Fibroblast of skin of scalp (primary cell): Measurements from ENCODE around the gene SMARCA4.
"Not testable (repeated sequence)": the region's sequence is repeated elsewhere in the genome, so short reads cannot be mapped to it uniquely, and the experiment has no call there.

Experiments used
- DNase-seq: peaks from one replicate; pipeline ENCODE4 v3.0.0-alpha.2; 2013

SMARCA4 gene

DNA sequence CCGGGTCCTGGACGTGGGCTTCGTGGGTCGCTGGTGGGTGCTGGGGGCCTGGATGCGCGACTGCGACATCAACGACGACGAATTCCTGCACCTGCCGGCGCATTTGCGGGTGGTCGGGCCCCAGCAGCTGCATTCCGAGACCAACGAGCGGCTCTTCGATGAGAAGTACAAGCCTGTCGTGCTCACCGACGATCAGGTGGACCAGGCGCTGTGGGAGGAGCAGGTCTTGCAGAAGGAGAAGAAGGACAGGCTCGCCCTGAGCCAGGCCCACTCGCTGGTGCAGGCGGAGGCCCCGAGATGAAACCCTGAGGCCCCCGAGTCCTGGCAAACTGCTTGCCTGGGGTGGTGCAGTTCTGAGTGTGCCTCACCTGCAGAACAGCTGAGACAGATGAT lies 31.4 kb upstream of the SMARCA4 start:
- DNase-seq: no peak

DNA sequence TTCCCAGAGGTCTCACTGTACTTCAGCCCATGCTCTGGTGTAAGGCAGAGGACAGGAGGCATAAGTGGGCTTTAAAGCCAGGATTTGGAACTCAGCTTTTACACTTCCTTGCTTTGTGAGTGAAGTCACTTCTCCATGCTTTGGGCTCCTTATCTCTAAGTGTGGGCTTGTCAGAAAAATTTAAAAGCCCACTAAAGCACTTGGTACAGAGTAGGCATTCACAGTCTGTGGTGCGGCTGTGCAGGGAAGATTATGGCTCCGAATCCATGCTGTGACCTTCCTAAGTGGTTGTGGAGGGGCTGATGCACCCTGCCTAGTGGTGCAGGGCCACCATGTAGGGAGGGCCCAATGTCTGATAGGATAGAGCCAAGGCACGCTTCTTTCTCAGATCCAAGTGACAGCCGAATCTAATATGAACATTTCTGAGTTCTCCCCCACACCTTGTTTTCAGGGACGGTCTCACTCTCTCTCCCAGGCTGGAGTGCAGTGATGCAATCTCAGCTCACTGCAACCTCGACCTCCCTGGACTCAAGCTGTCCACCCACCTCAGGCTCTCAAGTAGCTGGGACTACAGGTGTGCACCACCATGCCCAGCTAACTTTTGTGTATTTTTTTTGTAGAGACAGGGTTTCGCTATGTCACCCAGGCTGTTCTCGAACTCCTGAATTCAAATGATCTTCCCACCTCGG lies 25.3 kb upstream of the SMARCA4 start:
- no peak for DNase-seq

DNA sequence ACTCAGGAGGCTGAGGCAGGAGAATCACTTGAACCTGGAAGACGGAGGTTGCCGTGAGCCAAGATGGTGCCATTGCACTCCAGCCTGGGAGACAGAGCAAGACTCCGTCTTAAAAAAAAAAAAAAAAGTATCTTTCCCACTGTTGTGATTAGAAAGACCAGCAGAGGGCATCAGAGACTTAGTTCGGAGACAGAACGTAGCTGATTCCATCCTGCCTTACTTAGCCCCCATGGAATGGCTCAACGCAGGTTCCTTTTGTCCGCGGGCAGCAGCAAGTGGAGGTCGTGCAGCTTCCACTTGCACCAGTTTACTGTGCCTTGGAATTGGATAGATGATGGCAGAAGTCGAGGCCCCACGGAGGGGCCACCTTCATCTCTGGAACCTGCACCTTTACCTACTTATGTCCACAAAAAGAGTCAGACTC lies 24.2 kb upstream of the SMARCA4 start:
- peak; percentile 78 for DNase-seq

DNA sequence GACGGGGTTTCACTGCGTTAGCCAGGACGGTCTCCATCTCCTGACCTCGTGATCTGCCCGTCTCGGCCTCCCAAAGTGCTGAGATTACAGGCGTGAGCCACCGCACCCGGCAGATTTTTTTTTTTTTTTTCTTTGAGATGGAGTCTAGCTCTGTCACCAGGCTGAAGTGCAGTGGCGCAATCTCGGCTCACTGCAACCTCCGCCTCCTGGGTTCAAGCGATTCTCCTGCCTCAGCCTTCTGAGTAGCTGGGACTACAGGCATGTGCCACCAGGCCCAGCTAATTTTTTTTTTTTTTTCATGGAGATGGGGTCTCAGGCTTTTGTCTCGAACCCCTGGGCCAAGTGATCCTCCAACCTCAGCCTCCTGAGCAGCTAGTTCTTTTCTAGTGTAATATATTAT lies 19.2 kb upstream of the SMARCA4 start:
- DNase-seq: not testable (repeated sequence)

DNA sequence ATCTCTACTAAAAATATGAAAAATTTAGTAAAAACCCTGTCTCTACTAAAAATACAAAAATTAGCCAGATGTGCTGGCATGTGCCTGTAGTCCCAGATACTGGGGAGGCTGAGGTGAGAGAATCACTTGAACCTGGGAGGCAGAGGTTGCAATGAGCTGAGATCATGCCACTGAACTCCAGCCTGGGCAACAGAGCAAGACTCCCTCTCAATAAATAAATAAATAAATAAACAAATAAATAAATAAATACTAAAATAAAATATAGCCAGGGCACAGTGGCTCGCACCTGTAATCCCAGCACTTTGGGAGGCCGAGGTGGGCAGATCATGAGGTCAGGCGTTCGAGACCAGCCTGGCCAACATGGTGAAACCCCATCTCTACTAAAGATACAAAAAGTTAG lies 17.4 kb upstream of the SMARCA4 start:
- DNase-seq: not testable (repeated sequence)

DNA sequence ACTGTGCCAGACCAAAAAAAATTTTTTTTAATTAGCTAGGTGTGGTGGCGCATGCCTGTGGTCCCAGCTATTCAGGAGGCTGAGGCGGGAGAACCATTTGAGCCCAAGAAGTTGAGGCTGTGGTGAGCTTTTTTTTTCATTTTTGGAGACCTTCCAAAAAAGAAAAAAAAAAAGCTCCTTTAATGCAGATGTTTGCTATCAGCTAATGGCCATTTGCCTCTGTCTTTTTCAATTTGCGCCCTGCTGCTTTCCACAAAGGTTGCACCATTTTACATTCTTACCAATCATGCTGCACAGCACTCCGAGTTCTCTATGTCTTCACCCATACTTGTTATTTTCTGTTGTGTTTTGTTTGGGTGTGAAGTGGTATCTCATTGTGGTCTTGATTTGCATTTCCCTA lies 15.6 kb upstream of the SMARCA4 start:
- no peak for DNase-seq

DNA sequence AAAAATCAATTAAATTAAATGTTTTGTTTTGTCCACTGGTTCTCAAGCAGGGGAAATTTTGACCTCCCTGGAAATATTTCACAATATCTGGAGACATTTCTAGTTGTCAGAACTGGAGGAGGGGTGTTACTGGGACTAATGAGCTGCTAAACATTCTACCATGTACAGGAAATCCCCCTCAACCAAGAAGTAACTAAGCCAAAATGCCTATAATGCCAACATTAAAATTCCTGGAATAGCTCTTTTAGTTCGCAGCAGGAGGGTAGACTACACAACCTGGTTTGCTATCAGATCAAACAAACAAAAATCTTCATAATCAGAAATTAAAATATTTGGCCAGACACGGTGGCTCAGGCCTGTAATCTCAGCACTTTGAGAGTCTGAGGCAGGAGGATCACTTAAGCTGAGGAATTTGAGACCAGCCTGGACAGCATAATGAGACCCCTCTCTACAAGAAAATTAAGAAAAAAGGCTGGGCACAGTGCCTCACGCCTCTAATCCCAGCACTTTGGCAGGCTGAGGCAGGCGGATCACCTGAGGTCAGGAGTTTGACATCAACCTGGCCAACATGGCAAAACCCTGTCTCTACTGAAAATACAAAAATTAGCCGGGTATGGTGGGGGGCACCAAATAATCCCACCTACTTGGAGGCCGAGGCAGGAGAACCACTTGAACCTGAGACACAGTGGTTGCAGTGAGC lies 13.7 kb upstream of the SMARCA4 start:
- DNase-seq: peak; percentile 73

DNA sequence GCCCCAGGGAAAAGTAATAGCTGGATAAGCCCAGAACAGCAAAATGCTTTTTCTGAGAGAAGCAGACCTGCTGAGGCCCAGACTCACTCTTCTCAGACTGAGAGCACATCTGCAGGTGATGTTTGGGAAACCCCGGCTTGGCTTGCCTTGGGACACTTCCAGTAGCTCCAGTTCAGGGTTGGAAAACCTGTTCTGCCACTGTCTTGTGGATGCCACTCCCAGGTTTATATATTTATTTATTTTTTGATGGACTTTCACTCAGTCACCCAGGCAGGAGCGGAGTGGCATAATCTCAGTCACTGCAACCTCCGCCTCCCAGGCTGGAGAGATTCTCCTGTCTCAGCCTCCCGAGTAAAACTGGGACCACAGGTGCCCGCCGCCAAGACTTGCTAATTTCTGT lies 8.0 kb upstream of the SMARCA4 start:
- no peak for DNase-seq

DNA sequence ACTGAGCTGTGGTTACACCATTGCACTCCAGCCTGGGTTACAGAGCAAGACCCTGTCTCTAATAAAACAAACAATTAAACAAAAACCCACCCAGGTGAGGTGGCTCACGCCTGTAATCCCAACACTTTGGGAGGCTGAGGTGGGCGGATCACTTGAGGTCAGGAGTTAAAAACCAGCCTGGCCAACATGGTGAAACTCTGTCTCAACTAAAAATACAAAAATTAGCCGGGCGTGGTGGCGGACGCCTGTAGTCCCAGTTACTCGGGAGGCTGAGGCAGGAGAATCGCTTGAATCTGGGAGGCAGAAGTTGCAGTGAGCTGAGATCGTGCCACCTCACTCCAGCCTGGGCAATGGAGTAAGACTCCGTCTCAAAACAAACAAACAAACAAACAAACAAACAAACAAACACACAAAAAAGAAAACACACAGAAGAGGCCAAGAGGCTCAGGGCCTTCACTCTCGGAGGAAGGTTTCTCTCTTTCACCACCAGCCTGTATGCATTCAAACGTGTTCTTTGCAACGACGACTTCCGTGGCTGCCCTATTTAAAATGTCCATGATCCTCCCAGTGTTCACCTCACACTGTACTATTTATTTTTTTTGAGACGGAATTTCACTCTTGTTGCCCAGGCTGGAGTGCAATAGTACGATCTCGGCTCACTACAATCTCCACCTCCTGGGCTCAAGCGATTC lies 1.4 kb upstream of the SMARCA4 start:
- DNase-seq: not testable (repeated sequence)

DNA sequence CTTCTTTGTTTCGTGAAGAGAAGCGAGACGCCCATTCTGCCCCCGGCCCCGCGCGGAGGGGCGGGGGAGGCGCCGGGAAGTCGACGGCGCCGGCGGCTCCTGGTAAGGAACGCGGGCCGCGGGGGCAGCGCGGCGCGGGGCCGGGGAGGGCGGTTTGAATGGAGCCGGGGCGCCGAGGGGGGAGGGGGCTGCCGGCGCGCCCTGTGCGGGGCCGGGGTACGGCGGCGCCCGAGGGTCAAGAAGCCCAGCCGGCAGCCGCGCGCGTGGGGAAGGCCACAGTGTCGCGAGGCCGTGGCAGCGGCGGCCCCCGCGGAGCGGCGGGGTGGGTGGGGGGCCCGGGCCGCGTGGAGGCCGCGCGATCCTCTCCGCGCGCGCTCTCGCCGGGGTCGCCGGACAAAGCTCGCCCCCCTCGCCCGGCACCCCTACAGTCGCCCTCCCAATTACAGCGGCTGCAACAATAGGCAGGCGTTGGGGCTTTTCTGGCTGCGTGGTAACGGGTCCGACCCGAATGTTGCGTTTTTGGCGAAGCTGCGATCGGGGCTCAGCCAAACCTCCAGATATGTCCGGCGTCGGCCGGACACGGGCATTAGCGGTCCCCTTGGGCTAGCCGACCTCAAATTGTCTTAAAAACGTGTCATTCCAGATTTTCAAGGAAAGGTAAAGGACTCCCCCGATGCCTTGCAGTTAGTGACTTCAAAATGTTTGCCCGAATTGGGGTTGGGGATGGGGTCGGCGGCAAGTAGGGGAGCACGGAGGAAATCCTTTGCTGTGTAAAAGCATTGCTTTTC lies 437 bp downstream of the SMARCA4 start:
- no peak for DNase-seq

DNA sequence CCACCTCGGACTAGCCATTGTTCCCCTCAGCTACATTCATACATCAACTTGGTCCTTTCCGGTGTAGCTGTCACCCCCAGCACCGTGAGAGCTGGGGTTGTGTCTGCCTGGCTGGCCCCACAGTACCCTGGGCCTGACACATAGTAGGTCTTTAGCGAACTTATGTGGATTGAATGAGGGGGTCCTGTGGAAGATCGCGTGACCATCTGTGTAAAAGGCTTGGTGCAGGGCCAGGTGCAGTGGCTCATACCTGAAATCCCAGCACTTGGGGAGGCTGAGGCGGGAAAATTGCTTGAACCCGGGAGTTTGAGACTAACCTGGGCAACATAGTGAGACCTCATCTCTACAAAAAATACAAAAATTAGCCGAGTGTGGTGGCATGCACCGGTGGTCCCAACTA lies 2.0 kb downstream of the SMARCA4 start:
- no peak for DNase-seq

DNA sequence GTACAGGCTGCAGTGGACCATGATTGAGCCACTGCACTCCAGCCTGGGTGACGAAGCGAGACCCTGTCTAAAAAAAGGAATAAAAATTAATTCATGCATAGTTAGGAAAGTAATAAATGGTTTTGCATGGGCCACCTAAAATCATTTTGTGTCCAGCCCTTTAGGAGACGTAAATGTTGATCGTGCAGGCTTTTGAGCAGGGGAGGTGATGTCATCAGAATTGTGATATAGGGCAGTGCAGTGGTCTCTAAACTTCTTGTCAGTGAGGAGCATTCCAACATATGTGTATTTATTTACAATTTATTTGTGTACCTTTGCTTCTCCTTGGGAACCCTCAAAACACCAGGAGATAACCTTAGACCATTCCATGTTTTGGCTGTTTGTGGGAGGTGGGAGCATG lies 3.0 kb downstream of the SMARCA4 start:
- DNase-seq: no peak

DNA sequence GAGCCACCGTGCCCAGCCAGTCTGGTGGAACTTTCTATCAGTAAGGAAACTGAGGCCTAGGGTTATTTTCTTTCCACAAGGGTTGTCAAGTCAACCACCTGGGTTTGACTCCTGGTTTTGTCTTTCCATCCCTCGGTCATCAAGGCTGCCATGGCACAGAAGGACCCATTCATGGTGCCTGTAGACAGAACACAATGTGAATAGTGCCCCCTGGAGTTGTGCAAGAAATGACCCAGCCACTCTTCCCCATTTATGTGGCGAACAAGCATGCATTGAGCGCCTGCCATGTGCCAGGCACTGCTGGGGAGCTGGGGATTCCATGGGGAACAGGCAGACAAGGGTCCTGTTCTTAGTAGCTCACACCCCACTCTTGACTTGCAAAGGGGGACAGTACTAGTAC lies 4.1 kb downstream of the SMARCA4 start:
- no peak for DNase-seq

DNA sequence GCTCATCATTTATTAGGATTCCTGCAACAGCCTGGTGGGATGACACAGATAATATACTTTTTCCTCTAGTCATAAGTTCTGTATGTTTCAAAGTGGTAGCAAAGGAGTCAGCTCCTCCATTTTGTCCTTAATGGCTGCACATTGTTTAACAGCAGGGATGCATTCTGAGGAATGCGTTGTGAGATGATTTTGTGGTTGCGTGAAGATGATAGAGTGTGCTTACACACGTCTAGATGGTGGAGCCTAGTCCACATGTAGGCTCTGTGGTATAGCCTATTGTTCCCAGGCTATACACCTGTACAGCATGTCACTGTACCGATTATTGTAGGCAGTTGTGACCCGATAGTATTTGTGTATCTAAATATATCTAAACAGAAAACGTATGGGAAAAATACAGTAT lies 4.6 kb downstream of the SMARCA4 start:
- peak; percentile 28 for DNase-seq

DNA sequence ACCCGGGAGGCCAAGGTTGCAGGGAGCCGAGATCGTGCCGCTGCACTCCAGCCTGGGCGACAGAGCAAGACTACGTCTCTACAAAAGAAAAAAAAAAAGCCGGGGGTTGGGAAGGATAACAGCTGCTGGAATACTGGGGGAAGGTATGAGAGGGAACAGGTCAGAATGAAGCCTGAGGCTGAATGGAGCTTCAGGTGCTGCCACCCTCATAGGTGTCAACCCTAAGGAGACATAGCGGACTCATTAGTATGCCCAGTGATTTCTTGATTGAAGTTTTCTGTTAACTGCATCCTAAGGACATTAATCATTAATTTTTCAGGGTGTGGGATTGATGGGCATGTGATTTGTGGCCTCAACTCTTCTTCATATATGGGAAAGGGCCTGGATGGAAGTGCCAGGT lies 6.0 kb downstream of the SMARCA4 start:
- DNase-seq: no peak

DNA sequence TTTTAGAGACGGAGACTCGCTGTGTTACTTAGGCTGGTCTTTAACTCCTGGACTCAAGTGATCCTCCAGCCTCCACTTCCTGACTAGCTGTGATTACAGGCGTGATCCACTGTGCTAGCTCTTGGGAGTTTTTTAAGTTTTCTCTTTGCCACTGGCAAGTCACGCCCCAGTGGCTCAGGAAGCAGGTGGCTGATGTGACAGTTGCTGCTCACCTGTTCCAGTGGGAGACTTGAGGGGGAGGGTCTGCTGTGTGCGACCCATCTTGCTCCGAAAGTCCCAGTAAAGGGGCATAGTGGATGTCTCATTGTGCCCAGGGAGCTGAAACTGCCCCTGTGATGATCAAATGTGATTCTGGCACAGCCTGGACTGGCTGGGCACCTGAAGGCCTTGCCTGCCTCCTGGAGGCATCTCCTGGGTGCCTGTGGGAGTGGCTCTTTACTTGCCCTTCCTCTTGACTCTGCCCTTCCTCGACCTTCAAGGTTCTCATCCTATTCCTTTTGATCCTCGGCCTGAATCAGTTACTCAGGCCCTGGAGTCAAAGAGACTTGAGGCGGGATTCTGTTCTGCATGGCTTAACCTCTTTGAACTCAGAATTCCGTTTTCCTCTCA lies 7.8 kb downstream of the SMARCA4 start:
- DNase-seq: no peak

DNA sequence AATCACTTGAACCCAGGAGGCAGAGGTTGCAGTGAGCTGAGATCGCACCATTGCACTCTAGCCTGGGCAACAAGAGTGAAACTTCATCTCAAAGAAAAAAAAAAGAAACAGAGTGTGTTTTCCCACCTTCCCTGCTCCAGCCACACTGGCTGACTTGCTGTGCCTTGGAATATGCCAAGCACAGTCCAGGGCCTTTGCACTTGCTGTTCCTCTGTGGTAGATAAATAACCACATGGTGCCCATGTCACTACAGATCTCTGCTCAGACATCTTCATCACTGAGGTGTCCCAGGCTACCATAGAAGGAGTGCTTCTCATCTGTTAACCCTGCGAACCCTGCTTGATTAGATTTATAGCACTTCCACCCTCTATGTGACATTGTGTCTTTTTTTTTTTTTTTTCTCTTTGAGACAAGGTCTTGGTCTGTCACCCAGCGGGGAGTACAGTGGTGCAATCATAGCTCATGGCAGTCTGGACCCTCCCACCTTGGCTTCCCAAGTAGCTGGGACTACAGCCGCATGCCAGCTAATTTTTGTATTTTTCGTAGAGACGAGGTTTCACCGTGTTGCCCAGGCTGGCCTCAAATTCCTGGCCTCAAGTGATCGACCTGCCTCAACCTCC lies 10.4 kb downstream of the SMARCA4 start:
- no peak for DNase-seq

DNA sequence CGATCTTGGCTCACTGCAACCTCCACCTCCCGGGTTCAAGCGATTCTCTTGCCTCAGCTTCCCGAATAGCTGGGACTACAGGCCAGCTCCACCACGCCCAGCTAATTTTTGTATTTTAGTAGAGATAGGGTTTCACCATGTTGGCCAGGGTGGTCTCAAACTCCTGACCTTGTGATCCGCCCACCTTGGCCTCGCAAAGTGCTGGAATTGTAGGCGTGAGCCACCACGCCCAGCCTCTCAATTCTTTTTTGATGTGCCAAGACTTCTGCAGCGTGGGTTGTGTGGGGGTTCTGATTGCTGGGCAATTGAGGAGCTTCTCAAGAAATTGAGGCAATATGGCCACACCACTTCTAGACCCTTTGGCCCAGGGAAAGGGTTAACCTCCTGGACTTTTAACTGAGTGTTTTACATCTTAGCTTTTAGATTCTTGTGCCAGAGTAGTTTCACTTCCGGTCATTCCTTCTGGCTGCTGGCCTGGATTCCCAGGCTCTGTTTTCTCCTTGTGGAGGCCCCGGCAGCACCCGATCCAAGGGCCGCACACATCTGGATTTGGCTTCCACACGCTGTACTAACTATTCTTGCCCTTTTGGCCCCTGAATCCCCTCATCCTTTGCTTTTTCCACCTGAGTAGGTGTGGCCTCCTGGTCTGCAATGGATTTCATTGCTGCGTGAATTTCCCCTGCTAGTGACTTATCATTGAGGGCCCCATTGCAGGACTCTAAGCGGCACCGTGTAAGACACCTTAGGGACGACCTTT lies 14.7 kb downstream of the SMARCA4 start:
- DNase-seq: no peak

DNA sequence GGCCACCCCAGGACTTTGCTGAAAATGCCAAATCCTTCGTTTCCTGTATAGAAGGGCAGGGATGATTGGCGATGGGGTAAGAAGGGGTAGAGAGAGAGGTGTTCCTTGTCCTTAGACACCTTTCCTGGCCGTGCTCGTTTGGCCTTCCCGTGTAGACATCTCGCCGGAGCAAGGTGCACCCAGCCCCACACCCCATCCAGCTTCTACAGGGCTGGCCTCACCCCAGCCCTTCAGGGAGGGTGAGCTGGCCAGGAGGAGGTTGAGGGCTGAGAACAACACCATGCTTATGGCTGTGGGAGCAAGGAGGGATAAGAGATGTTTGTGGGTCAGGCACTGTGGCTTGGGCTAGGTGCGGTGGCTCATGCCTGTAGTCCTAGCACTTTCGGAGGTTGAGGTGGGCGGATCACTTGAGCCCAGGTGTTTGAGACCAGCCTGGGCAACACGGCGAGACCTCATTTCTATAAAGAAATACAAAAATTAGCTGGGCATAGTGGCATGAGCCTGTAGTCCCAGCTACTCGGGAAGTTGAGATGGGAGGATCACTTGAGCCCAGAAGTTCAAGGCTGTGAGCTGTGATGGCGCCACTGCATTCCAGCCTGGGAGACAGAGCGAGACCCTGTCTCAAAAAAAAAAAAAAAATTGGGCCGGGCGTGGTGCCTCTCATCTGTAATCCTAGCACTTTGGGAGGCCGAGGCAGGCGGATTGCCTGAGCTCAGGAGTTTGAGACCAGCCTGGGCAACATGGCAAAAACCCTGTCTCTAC lies 15.5 kb downstream of the SMARCA4 start:
- DNase-seq: no peak

DNA sequence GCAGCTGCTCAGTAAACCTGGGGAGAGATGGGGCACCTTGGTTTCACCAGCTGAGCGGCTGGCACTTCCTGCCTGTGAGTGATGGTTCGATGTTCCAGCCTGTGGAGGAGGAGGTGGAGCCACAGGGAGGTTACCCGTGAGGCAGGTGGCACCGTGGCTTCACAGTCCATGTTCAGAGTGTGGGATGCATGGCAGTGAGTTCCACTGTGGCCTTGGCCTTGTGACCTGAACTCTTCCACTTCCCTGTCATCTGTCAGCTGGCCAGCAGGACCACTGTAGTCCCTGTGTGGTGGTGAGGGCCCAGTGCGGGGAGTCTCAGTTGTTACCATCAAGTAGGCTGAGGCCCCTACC lies 16.9 kb downstream of the SMARCA4 start:
- DNase-seq: no peak

DNA sequence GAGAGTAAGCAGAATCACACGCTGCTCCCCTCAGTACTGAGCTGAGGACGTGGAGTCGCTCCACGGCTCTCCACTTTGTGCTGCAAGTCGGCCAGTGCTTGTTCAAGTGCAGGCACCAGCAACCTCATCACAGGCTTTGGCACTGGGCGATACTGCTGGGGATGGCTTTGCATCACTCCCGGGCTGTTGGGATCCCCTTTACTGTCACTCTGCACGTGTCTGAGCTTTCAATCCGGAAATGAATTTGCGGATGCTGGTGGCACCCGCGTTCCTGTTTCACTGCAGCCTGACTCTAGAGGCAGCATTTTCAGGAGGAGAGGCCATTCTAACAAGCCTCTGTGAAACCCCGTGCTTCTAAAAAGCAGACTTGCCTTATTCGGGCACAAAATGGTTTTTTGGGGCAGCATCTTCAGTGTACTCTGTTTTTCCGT lies 19.1 kb downstream of the SMARCA4 start:
- no peak for DNase-seq
